HG03060 (cell line): ENCODE measurements around the gene ETDC.

Experiments
- ATAC-seq: cut with Tn5 transposase; IDR thresholded peaks from one replicate; pipeline ENCODE4 v1.9.1; 2021; ENCODE audit warnings: low read depth, moderate number of reproducible peaks; ENCODE audit not compliant: unreplicated experiment

ETDC gene

GRCh38 chrX:135340831-135341230 lies 31.6 kb downstream of the ETDC start:
- ATAC-seq = no peak

DNA sequence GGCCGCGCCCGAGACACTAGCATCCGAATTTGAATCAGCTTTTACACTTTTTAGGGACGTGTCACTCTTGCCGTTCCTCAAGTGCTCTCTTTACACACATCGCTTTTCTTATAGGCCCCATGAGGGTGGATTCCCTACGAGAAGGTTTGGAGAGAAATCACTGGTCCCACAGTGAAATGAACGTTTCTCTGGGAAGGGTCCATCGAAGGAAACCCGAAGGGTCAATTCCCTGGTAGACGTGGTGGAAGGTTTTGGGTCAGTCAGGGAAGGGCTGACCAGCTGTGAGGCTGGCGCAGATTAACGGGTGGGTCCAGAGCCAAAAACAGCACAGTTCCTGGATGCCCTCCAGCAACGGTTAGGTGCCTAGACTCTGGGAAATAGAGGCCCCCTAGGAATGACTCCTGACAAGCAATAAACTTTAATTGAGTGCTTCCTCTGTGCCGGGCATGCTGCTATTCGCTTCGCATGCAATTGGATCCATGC lies 35.9 kb downstream of the ETDC start:
- no peak for ATAC-seq

DNA sequence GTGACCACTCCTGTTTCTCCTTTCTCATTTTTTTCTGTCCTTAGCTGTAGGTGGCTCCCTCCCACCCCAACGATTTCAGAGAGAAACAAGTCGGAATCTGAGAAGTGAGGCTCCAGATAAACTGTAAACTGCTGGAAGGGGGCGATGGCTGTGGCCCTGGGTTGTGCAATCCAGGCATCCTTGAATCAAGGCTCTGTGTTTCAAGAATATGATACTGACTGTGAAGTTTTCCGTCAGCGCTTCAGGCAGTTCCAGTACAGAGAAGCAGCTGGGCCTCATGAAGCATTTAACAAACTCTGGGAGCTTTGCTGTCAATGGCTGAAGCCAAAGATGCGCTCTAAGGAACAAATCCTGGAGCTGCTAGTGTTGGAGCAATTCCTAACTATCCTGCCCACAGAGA lies 37.7 kb downstream of the ETDC start:
- no peak for ATAC-seq

DNA sequence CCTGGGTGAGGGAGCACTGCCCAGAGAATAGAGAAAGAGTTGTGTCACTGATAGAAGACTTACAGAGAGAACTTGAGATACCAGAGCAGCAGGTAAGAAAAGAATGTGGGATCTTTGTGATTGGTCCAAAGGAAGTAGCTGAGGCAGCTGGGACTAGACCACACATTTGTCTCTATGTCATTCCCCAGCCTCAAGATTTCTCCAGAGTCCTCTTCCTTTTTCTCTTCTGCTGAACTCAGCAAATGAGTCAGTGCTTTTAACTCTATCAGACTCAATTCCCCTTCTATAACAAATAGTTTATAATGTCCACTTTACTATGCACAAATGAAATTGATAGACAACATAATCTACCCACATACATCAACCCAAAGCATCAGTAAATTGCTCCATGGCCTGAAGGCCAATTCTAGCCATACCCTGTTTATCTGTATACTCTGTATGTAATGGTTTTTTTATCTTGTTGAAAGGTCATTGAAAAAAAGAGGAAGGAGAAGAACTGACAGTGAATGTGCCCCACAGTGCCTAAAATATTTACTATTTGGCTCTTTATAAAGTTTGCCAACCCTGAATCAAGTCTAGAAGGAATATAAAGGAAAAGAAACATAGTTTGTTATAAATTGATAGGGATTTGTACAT lies 38.2 kb downstream of the ETDC start:
- ATAC-seq = no peak

- ATAC-seq = no peak
Observed at GRCh38 chrX:135354288-135354687, 45.0 kb downstream of the ETDC start.
